HG03103 (cell line): ENCODE measurements around the gene LYZL6.

Source experiments
- ATAC-seq: cut with Tn5 transposase; IDR thresholded peaks from one replicate; pipeline ENCODE4 v1.9.1; 2021; ENCODE audit warnings: low read depth; ENCODE audit not compliant: unreplicated experiment

The LYZL6 gene, protein sequence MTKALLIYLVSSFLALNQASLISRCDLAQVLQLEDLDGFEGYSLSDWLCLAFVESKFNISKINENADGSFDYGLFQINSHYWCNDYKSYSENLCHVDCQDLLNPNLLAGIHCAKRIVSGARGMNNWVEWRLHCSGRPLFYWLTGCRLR

DNA sequence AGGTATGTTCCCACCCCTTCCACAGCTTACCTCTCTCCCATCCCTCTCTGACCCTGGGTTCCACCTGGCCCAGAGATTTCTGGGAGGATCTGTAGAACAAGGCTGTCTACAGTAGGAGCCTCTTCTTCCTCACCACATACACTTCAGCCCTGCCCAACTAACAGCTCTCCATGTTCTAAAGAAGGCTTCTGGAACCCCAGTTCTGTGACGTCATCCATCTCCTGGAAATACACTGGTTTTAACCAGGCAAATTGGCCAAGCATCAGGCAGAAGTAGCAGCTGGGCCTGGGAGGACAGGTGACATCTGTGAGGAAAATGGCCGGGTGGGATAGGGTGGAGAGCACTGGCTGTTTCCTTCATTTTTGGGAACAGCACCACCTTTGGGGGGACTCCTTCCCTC lies at the start of gene LYZL6:
TSS of gene LYZL6 (minus strand) at position 177 of the 400 bp plus-strand sequence. CDS start 4,357 bp downstream, outside the sequence.
- ATAC-seq: no peak

DNA sequence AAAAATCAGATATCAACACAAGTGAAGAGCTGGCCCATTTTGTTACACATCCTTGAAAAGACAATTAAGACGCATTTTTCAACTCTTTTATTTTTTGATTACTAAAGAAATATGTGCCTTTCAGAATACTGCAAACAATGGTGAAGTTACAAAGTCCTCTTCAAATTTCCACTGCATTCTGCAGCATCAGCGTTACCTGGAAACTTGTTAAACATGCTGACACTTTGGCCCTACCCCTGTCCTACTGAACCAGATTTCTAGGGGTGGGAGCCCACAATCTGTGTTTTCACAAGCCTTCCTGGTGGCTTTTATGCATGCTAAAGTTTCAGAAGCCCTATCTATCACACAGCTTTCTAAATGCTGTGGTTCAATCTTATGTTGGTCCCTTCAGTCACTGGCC lies 47.6 kb upstream of the LYZL6 start:
- ATAC-seq: no peak

DNA sequence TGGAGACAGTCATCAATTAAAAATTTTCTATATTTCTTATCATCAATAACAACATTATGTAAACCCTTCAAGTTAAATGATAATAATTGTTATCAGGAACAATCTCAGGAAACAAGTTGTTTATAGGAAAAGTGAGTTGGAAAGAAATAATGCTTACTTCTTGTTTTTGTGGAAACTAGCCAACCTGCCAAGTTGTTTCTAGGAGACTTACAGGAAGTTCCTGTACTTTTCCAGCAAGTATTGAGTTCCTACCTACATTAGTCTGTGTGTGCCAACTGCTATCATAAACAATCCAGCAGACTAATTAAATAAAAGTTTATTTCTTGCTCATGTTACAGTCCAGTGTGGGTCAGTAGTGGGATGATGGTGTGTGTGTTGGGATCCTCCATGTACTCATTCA lies 44.7 kb upstream of the LYZL6 start:
- ATAC-seq: no peak

DNA sequence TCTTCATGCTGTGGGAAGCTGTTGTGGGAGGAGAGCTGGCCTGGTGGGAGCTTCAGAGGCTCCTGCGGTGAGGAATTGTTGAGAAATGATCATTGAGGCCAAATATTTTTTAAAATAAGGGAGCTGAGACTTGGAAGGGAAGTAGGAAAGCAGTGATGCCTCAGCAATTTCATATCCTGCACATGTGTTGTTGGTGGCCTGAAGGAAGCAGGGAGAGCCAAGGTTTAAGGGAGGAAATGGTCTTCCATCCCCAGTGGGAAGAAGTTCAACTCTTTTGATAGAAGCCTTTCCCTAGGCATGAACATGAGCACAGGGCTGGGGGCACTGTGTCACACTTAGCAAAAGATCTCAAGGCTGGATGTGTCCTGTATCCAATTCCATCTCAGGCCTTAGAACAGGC lies 43.1 kb upstream of the LYZL6 start, which contains the start of gene CCL14:
TSS of gene CCL14 (minus strand) at position 87 of the 400 bp plus-strand sequence. CDS start at position 7, 80 bp downstream.
- ATAC-seq: no peak

DNA sequence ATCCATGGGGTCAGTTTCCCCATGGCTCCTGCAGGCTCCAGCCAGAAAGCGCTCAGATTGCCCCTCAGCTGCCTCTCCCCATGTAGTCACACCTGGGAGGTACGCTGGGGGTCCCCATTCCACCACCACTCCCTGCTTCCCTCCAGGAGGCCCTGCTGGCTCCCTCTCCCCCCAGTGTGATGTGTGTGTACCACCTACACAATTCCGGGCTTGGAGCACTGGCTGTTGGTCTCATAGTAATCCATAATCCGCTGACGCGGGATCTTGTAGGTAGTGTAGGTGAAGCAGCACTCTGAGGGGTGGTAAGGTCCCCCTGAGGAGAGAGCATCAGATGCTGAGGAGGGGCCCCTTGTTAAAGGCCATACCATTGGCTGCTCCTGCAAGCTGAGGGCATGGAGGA lies 40.6 kb upstream of the LYZL6 start:
- no peak for ATAC-seq

DNA sequence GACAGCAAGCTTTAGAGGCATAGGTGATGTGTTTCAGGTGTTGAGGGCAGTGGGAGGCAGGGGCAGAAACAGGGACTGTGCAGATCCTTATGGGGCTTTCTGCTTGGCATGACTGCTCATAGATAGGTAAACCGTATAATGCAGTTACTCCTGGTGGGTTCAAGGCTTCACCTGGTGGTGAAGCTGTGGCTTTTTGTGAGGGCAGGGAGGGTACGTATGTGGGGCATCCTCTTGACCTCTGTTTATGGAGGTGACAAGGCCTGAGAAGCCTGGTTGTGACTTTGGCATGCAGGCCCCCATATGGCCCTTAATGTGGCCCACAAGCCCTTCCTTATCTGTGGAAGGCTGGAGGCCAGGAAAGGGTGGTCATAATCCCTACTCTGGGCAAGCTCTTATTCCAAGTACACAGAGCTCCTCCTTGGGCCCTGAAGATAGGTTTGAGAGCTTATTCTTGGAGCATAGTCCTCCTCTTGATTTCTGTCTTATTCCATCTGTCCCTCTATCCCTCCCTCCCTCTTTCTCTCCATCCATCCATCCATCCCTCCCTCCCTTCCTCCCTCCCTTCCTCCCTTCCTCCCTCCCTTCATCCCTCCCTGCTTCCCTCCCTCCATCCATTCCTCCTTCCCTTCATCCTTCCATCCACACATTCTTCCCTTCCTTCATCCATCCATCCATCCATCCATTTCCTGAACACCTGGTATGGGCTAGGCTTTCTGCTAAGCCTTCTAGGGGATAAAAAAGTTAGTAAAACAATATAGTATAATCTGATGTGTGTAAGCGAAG lies 39.1 kb upstream of the LYZL6 start:
- ATAC-seq: no peak

DNA sequence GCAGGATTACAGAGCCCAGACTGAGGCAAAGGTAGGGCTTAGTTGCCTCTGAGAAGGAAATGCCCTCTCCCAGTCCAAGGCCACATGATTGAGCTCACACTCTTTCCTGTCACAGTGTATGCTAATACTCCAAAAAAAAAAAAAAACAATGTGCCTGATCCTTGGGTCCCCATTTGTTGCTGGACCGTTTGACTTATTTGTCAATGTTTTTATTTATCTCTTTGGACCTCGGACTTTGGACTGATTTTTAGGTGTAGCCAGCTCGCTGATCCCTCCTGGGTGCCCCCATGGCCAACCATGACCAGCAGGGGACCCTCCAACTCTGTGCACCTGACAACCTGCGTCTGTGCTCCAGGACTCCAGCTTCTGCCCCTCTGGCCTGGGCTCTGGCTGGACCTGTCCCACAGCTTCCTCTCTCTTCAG lies 38.4 kb upstream of the LYZL6 start:
- no peak for ATAC-seq

DNA sequence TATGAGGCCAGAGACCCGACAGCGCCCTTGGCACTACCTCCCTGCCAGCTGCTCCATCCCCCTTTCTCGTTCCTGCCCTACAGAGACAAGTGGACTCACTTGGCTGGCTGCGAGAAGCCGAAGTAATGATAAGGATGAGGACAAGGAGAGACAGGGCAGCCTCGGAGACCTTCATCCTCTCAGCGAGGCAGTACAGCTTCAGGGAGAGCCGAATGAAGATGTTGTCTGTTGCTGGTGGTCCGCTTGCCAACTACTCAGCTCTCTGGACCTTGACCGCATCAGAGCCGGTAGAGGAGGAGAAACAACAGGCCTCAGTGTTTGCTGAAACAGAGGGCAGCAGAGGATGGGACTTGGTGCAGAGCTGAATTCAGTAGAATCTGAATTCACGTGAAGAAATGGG lies 37.7 kb upstream of the LYZL6 start, which contains the start of gene CCL16:
TSS of gene CCL16 (minus strand) at position 252 of the 400 bp plus-strand sequence. CDS start at position 175, 77 bp downstream.
- ATAC-seq: no peak

DNA sequence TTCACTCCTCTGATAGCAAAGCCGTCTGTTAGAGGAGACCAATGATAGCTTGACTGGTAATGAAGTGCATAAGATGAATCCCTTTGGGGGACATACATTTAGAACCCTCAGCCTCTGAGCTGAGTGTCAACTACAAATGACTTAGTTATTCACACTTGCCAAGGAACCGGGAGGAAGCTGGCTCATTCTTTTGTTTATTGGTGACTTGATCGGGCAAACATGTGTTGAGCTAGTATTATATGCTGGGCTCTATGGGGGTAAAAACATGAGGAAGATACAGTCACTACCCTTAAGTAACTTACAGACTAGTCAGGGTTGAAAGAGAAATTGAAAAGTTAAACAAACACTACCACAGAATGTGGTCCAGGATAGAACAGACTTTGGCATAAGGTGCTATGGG lies 34.8 kb upstream of the LYZL6 start:
- ATAC-seq: no peak

DNA sequence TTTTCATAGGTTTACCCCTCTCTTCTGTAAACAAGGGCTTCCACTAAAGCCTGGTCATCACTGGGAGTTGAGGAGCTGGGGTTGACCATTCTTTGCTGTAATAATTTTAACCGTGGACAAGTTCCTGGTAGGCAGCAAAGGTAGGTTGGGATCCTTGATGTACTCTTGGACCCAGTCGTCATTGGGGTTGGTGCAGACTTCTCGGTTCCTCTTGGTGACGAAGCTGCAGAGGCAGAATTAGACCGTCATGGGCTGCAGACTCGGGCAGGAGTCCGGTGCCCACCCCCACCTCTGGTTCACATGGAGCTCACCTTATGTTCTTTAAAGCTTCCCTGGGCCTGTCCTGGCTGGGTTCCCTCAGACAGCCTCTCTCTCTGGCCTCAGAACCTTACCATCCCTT lies 34.0 kb upstream of the LYZL6 start:
- ATAC-seq: no peak

DNA sequence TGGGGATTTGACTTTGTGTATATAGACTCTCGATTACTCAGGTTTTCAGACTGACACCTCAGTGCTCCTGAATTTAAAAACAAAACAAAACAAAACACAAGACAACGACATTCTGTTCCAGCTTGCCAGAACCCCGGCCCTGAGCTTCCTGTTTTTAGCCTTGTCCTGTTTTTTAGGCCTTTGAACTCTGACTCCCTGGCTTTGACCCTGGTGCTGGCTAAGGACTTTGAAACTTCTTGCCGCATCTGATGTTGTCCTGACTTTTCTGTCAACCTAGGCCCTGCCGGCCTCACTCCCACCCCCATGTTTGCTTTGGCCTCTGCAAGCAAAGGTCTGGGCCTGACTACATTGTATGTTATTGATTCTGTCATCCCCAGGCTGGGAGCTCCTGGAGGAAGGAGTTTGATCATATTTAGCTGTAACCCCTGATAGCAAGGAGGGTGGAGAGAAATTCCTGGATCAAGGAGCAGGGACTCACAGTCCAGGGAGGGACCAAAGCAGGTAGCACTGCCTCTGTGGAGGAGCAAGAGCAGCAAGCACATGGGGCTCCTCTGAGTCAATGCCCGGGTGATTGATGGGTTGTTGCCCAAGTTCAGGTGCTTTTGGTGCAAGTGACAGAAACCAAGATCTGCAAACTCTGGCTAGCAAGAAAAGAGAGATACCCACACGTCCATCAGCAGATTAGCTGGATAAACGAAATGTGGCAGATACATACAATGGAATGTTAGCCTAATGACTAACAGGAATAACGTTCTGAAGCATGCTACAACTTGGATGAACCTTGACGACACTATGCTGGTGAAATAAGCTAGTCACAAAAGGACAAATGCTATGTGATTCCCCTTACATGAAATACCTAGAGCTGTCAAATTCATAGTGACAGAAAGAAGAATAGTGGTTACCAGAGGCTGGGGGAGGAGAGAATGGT lies 30.1 kb upstream of the LYZL6 start:
- ATAC-seq: no peak

DNA sequence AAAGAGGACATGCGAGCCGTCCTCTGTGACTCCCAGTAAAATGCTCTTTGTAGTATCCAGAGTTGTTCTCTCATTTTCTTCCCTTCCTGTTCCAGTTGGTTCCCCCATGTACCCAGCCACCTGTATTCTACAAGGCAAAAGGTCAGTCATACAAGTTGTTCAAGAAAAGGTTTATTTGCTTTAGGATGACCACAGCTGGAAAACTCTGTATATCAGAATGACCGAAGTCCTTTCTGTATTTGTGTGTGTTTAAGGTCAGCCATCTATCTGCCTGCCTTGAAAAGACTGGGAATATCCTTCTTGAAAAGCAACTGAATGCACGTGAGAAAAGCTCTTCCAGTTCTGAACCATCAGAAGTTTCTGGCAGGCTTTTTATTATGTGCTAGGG lies 29.4 kb upstream of the LYZL6 start:
- ATAC-seq: no peak

DNA sequence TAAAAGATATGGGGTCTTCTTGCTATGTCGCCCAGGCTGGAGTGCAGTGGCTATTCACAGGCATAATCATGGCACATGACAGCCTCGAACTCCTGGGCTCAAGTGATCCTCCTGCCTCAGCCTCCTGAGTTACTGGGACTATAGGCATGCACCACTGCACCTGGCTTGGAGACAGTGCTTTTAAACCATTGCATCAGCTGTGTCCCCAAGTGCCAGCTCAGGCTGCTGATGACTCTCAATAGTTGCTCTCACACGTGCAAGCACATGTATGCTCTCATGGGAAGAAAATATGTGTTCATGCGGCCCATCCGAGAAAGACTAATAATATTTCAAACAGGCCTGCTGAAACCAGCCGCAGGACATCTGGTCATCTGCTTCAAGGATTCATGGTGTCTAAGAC lies 29.0 kb upstream of the LYZL6 start:
- ATAC-seq: no peak

DNA sequence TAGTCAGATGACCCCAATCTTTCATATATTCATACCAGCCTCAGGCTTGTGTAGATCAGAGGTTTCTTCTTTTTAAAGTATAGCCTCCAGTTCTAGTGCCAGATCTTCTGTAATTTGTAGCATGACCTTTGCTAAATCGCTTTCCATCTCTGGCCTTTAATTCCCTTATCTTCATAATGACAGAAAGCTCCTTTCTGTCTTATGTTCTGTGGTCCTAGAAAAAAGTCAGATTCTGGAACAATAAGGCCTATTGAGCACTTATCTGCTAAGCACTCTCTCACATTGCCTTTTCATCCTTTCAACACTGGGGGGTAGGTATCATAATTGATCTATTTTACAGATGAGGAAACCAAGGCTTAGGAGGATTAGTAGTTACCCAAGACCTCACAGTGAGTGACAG lies 28.6 kb upstream of the LYZL6 start:
- no peak for ATAC-seq

DNA sequence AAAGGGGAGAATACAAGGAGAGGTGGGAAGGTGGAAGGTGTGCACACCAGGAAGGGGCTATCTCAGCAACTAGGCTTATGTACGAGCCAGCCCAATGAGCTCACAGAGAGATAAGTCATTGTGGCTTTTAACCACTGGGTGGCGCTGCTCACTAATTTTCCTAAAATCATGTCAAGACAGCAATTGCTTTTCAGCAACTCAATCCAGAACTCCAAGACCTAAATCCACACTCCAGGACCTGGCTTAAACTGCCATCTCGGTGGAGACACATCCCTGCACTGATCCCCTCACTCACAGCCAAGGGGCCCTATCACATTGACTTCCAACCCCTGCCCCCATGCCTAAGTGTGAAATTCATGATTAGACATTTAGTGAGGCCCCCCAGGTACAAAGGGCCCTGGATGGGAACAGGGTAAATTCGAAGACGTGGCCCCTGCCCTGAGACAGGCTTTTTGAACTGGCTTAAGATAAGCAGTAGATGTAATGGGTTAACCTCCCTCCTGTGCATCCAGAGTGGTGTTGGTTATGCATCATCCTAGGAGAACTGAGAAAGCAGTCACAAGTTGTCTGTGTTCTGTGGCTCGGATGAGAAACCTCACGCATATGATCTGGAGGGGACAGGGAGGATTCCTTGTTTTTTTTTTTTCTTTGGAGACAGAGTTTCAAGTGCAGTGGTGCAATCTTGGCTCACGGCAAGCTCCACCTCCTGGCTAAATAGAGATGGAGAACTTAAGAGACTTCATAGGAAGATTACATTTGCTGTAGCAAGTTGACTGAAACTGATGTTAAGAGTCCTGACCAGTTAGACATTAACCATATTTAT lies 26.3 kb upstream of the LYZL6 start:
- ATAC-seq: no peak

DNA sequence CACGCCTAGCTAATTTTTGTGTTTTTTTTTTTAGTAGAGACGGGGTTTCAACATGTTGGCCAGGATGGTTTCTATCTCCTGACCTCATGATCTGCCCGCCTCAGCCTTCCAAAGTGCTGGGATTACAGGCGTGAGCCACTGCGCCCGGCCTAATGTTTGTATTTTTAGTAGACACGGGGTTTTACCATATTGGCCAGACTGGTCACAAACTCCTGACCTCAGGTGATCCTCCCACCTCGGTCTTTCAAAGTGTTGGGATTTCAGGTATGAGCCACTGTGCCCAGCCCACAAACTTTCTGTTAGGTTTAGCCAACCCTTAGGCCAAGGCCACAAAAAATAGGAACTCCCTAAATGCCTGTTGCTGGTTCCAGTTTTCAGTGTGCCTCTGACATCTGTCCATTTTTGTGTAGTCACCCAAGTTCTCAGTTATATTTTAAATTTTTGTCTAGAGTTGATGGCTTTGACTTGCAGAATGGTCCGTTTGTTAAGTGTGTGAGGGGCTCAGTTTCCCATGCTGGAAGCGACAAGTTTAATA lies 25.1 kb upstream of the LYZL6 start:
- ATAC-seq: no peak

DNA sequence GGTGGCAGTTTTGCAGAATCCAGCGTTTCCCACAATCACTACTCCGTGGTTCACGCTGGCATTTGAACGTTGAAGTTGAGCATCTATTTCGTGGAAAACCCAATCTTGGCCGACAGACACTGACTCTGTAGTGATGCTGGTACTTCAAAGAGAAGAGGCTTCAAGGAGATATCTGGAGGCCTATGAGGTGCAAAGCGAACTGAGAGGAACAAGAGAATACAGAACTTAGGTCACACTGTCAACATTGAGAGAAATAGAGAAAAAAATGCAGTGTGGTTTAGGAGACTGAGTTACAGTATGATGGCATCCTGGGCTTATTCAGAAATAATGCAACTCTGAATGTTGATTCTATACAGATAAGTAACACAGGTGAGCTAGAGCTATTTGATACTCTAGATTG lies 21.8 kb upstream of the LYZL6 start:
- no peak for ATAC-seq

DNA sequence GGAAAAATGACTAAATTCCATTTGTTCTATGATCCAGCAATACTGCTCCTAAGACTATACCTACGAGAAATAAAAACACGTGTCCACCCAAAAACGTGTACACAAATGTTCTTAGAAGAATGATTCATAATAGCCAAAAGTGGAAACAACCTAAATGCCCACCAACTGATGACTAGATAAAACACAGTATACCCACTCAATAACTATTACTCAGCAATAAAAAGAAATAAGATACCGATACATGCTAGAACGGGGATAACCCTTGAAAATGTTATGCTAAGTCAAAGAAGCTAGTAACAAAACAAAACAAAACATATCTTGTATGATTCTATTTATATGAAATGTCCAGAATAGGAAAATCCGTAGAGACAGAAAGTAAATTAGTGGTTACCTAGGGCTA lies 20.1 kb upstream of the LYZL6 start:
- no peak for ATAC-seq

DNA sequence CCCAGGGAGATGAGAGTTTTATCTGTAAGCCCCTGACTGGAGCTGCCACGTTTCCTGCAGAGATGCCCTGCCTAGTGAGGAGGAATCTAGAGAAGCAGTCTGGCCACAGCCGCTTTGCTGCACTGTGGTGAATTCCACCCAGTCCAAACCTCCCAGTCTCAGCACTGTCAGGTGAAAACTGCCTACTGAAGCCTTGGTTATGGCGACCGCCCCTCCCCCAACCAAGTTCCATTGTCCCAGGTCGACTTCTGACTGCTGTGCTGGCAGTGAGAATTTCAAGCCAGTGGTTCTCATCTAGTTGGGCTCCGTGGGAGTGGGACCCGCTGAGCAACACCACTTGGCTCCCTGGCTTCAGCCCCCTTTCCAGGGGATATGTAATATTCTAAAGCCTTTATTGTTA lies 10.2 kb upstream of the LYZL6 start:
- ATAC-seq: no peak

DNA sequence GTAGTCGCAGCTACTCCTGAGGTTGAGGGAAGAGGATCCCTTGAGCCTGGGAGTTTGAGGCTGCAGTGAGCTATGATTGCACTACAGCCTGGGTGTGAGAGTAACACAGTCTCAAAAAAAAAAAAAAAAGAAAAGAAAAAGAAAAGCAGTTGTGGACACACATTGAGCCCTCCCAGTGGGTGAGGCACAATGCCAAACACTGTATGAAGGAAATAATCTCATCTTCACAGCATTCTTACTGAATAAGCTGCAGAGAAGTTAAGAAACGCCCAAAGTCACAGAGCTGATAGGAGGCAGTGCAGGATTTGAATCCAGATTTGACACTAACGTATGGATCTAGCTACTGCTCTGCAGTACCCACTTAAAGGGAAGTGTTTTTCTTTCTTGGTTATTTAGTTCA lies 5.9 kb upstream of the LYZL6 start:
- ATAC-seq: no peak
